ENCODE measurements around the gene DAAM1. TPM values are rescaled to one million over a fixed set of nuclear protein-coding genes. Genes with fewer than 3 reads are reported as not detected.

The DAAM1 gene
- total and polyA plus RNA-seq, 8 donors: 5.8 to 204 (median 31.3) TPM

DNA sequence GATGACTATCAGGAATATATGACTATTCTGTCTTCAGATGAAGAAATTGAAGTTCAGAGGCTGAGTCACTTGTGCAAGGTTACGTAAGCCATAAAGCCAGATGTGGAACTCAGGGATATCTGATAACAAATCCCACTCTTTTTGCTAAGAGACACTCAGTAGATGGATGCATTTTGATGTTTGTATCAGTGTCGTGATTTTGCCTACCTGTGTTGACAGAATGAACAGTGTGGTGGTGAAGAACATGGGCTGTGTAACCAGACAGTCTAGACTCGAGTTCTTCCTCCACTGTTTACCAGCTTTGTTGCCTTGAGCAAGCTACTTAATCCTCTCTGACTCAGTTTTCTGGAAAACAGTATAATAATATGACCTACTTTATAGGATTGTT is 93.9 kb downstream of the DAAM1 start:
- WGBS, 5 donors: 84 to 91% (median 86%) methylated on average over 3 of the region's 3 CpGs
- no peaks in the 10 kb centered on the region for H3K27me3 ChIP-seq
- H3K4me1 ChIP-seq: peaks cover 0 to 14% (median 7%) of the 10 kb centered on the region in 4 donors
- DNase-seq: no peak
- no peak overlapping the region for H3K27ac ChIP-seq
- no peaks in the 10 kb centered on the region for H3K9me3 ChIP-seq
- intact Hi-C loops (cut with DNase I; ENCODE audit: low total_unique reads): no loop called here
- no peak for TF ChIP-seq POLR2A (IDR thresholded peaks at IDR 0.05)
- TF ChIP-seq CTCF (IDR thresholded peaks at IDR 0.05): no peak
- TF ChIP-seq EP300 (IDR thresholded peaks at IDR 0.05): no peak
- H3K4me3 ChIP-seq: no peak overlapping the region
- H3K36me3 ChIP-seq: no peaks in the 10 kb centered on the region

- no peak overlapping the region for H3K27ac ChIP-seq
- H3K27me3 ChIP-seq: no peaks in the 10 kb centered on the region
- H3K36me3 ChIP-seq: no peaks in the 10 kb centered on the region
- peaks cover 0 to 6% (median 4%) of the 10 kb centered on the region in 4 donors for H3K4me1 ChIP-seq
- no peak overlapping the region for H3K4me3 ChIP-seq
- no peak for TF ChIP-seq EP300 (IDR thresholded peaks at IDR 0.05)
- no peak for TF ChIP-seq POLR2AphosphoS5 (IDR thresholded peaks at IDR 0.05)
- no peak for TF ChIP-seq CTCF (IDR thresholded peaks at IDR 0.05)
- TF ChIP-seq POLR2A (IDR thresholded peaks at IDR 0.05): no peak
- no peak for DNase-seq
- intact Hi-C loops (cut with DNase I; ENCODE audit: low total_unique reads): no loop called here
- H3K9me3 ChIP-seq: no peaks in the 10 kb centered on the region
Observed at GRCh38 chr14:59283361-59283760, 94.9 kb downstream of the DAAM1 start.

GRCh38 chr14:59284059-59284458 is 95.6 kb downstream of the DAAM1 start:
- WGBS, 5 donors: 86 to 97% (median 95%) methylated on average over 1 of the region's 1 CpG
- H3K36me3 ChIP-seq: no peaks in the 10 kb centered on the region
- H3K4me3 ChIP-seq: no peak overlapping the region
- peaks cover 0 to under 1% (median 0%) of the 10 kb centered on the region in 4 donors for H3K4me1 ChIP-seq
- no peaks in the 10 kb centered on the region for H3K27me3 ChIP-seq
- no peak for TF ChIP-seq EP300 (IDR thresholded peaks at IDR 0.05)
- no peak for TF ChIP-seq POLR2A (IDR thresholded peaks at IDR 0.05)
- TF ChIP-seq POLR2AphosphoS5 (IDR thresholded peaks at IDR 0.05): no peak
- no peak for TF ChIP-seq CTCF (IDR thresholded peaks at IDR 0.05)
- H3K9me3 ChIP-seq: no peaks in the 10 kb centered on the region
- no peak overlapping the region for H3K27ac ChIP-seq
- no peak for DNase-seq
- intact Hi-C loops (cut with DNase I; ENCODE audit: low total_unique reads): no loop called here

- Histone ChIP-seq H3K4me3 (no peak overlapping the region), H3K9me3 (no peaks in the 10 kb centered on the region), H3K27ac (no peak overlapping the region), H3K27me3 (no peaks in the 10 kb centered on the region), H3K36me3 (peaks cover 0 to 21% (median 16%) of the 10 kb centered on the region in 4 donors), H3K4me1 (peaks cover 0 to 31% (median 20%) of the 10 kb centered on the region in 4 donors)
- DNase-seq: no peak
- intact Hi-C loops (cut with DNase I; ENCODE audit: low total_unique reads): no loop called here
- TF ChIP-seq POLR2A (IDR thresholded peaks at IDR 0.05) (no peak), CTCF (IDR thresholded peaks at IDR 0.05) (no peak), POLR2AphosphoS5 (IDR thresholded peaks at IDR 0.05) (no peak), EP300 (IDR thresholded peaks at IDR 0.05) (no peak)
- WGBS, 5 donors: 79 to 100% (median 92%) methylated on average over 1 of the region's 1 CpG
Observed at GRCh38 chr14:59292028-59292427, 103.6 kb downstream of the DAAM1 start.
